Heart right ventricle (tissue), 16 donors: Measurements from ENCODE around the gene RAB39A. TPM values are rescaled to one million over a fixed set of nuclear protein-coding genes. Genes with fewer than 3 reads are reported as not detected.

Experiments
- ATAC-seq, 8 donors: fragments of 200-7000 bp; cut with Tn5 transposase; one replicate each; pipeline ENCODE4 v1.9.1; 2020; ENCODE audit warnings: mild to moderate bottlenecking in 8 of 8, moderate library complexity in 8 of 8, moderate number of reproducible peaks in 1 of 8
- DNase-seq, 2 donors: peaks; one replicate each; pipeline ENCODE4 v3.0.0-alpha.2; 2020
- H3K27ac ChIP-seq, 10 donors: fragments of 200-600 bp; sonication (generic) in 2 of 10; one replicate each; pipeline versions ENCODE4 v1.5.0 to v1.8.0; 2020 to 2022; ENCODE audit warnings: mild to moderate bottlenecking in 3 of 10
- H3K27me3 ChIP-seq, 7 donors: fragments of 200-600 bp; one replicate each; pipeline ENCODE4 v1.8.0; 2021 to 2022; ENCODE audit warnings: mild to moderate bottlenecking in 2 of 7
- H3K36me3 ChIP-seq, 9 donors: fragments of 200-600 bp; sonication (generic) in 1 of 9; one replicate each; pipeline versions ENCODE4 v1.5.0 to v1.8.0; 2020 to 2022; ENCODE audit warnings: mild to moderate bottlenecking in 2 of 9
- H3K4me1 ChIP-seq, 9 donors: fragments of 200-600 bp; sonication (generic) in 1 of 9; one replicate each; pipeline versions ENCODE4 v1.5.0 to v1.8.0; 2020 to 2022; ENCODE audit warnings: mild to moderate bottlenecking in 4 of 9
- H3K4me3 ChIP-seq, 10 donors: fragments of 200-600 bp; sonication (generic) in 2 of 10; one replicate each; pipeline versions ENCODE4 v1.5.0 to v1.8.0; 2020 to 2022; ENCODE audit warnings: mild to moderate bottlenecking in 7 of 10, moderate library complexity in 2 of 10
- H3K9me3 ChIP-seq, 11 donors: fragments of 200-600 bp in 10 of 11; sonication (generic) in 2 of 11; one replicate each; pipeline versions ENCODE4 v1.5.0 to v1.8.0; 2013 to 2022; ENCODE audit warnings: mild to moderate bottlenecking in 2 of 11, control low read depth in 1 of 11, moderate library complexity in 1 of 11
- WGBS, 2 donors: extraction: QIAGEN DNeasy Blood & Tissue Kit; methylation state at CpG; one replicate each; pipeline ENCODE4 v1.1.7; 2013; ENCODE audit warnings: inconsistent platforms in 1 of 2; 5-methylcytosine and 5-hydroxymethylcytosine counted together
- intact Hi-C, 10 donors: fragments of 100-400 bp; cut with DNase I; formaldehyde crosslinking; loops; one replicate each; pipeline versions ENCODE4 v1.11.1 to v1.14.2; 2022
- polyA plus RNA-seq, 2 donors: library from polyadenylated mRNA; stranded (reverse); fragments of 200-250 nt; gene quantifications; one replicate each; pipeline ENCODE4 v1.2.3, GENCODE V29; 2013
- total RNA-seq, 10 donors: library from RNA; stranded (reverse); fragmentation: NEBNext Ultra II Directional in 3 of 10; extraction: Animal tissue kit (Norgen Biotek cat#: 25700) in 3 of 10; gene quantifications; one replicate each; pipeline versions ENCODE4 v1.2.1 to v1.2.4, GENCODE V29; 2021 to 2023
- TF ChIP-seq, protein P1 (sequence below), 9 donors: fragments of 200-600 bp; sonication (generic) in 2 of 9; IDR thresholded peaks; one replicate each; pipeline versions ENCODE4 v1.5.0 to v1.8.0; 2021 to 2022; ENCODE audit warnings: antibody characterized with exemption in 9 of 9, mild to moderate bottlenecking in 5 of 9, moderate library complexity in 1 of 9
- donor health status: Arrhythmogenic right ventricular cardiomyopathy.
- donor health status: ischemic (EF 13 %, LVEDD 7.1; RV severe dilation, severe dysfunction).
- donor health status: healthy with polysubstance abuse.
- donor health status: DM: no; HTN: yes; CAD: no.
- donor health status: DM: no; HTN: no; CAD: no.
- donor health status: ischemic (EF 25% LVEDD 6.9; RV normal size, moderate dysfunction).
- donor health status: ischemic (EF 25% LVEDD 5.7; RV mildly dilated, moderate dysfunction).
- donor health status: healthy.
- donor health status: DM: yes; HTN: yes; CAD: no.
- donor health status: Ischemic cardiomyopathy.
- donor health status: ischemic (EF 35%, LVEDD 5.7; RV mildly dilated, moderate dysfunction).
- donor health status: nonischemic (EF 11% LVEDD 7.7; RV severe dilation, severe dysfunction).
- donor health status: DM: yes; HTN: yes; CAD: no.
- donor health status: PGD.
- donor health status: ischemic (EF 29% LVEDD 5.4; RV normal size, mild dysfunction).
- donor health status: nonischemic (EF 23%, LVEDD 6.1; RV moderate dilation, normal function).

RAB39A gene
- total and polyA plus RNA-seq, 12 donors = 0.01 to 3.0 (median 0.31) TPM; not detected in 3

DNA sequence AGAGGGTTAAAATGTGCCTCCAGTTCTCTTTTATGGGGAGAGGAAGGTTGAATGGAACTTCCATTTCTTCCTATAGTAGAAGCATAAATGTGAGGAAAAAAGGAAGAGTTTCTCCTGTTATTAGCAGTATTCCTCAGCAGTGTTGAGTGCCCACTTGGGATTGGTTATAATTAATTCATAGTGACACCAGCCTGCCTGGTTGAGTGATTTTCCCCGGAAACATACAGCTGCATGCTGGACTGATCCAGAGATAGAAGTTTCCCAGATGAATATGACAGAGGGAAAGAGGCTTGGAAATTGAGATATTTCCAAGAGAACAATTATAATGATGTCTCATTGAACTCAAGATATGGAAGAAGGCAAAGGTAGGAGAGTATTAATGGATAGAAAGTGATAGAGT is 28.3 kb downstream of the RAB39A start:
- H3K9me3 ChIP-seq = no peaks in the 10 kb centered on the region
- TF ChIP-seq, protein P1, sequence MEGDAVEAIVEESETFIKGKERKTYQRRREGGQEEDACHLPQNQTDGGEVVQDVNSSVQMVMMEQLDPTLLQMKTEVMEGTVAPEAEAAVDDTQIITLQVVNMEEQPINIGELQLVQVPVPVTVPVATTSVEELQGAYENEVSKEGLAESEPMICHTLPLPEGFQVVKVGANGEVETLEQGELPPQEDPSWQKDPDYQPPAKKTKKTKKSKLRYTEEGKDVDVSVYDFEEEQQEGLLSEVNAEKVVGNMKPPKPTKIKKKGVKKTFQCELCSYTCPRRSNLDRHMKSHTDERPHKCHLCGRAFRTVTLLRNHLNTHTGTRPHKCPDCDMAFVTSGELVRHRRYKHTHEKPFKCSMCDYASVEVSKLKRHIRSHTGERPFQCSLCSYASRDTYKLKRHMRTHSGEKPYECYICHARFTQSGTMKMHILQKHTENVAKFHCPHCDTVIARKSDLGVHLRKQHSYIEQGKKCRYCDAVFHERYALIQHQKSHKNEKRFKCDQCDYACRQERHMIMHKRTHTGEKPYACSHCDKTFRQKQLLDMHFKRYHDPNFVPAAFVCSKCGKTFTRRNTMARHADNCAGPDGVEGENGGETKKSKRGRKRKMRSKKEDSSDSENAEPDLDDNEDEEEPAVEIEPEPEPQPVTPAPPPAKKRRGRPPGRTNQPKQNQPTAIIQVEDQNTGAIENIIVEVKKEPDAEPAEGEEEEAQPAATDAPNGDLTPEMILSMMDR (IDR thresholded peaks at IDR 0.05) = no peak
- peak overlapping the region in 1 of 10 donors; percentile 26 for H3K27ac ChIP-seq
- H3K4me1 ChIP-seq = peaks cover 0 to 22% (median 0%) of the 10 kb centered on the region in 9 donors
- no peak overlapping the region for H3K4me3 ChIP-seq
- intact Hi-C loops = no loop called here
- DNase-seq (no peak), ATAC-seq (no peak)
- WGBS, 2 donors = 84 to 86% methylated on average over 1 of the region's 1 CpG
- H3K27me3 ChIP-seq = peaks cover 0 to 10% (median 0%) of the 10 kb centered on the region in 7 donors
- no peaks in the 10 kb centered on the region for H3K36me3 ChIP-seq

- H3K4me3 ChIP-seq = no peak overlapping the region
- peak in 4 of 8 donors; percentile 29 to 58 (median 45) for ATAC-seq
- 4 to 5% methylated on average over 1 of the region's 1 CpG for WGBS, 2 donors
These were observed 28.9 kb downstream of the RAB39A start for GRCh38 chr11:107957109-107957588.

DNA sequence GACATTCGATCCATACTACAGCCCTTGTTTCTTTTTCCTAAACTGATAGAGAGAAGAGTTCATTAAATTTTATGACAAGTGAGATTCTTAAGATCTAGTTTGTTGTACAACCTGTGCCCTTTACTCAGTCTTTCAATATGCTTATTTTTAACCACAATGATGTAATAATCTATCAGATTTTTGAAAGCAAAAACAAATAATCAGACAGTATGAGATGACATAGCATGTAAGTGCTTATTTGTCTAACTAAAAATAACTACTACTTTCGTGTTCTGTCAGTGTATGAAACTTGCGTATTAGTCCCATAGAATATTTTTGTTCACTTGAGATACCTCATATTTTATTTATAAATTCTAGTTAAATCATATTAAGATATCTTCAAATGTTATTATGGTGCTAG is 33.2 kb downstream of the RAB39A start:
- H3K9me3 ChIP-seq = no peaks in the 10 kb centered on the region
- H3K27me3 ChIP-seq = peaks cover 0 to 10% (median 4%) of the 10 kb centered on the region in 7 donors
- no peaks in the 10 kb centered on the region for H3K36me3 ChIP-seq
- WGBS, 2 donors = 76 to 77% methylated on average over 3 of the region's 3 CpGs
- ATAC-seq (no peak), DNase-seq (no peak)
- no peak overlapping the region for H3K27ac ChIP-seq
- no peak overlapping the region for H3K4me3 ChIP-seq
- intact Hi-C loops = no loop called here
- peaks cover 0 to 19% (median 0%) of the 10 kb centered on the region in 9 donors for H3K4me1 ChIP-seq
- TF ChIP-seq, protein P1 (IDR thresholded peaks at IDR 0.05) = no peak

More at GRCh38 chr11:107957109-107957588, 28.9 kb downstream of the RAB39A start:
- peaks cover 0 to 10% (median 0%) of the 10 kb centered on the region in 7 donors for H3K27me3 ChIP-seq
- H3K36me3 ChIP-seq = no peaks in the 10 kb centered on the region
- peak overlapping the region in 1 of 10 donors; percentile 31 for H3K27ac ChIP-seq
- intact Hi-C loops = no loop called here
- no peaks in the 10 kb centered on the region for H3K9me3 ChIP-seq
- no peak for DNase-seq
- peaks cover 0 to 22% (median 0%) of the 10 kb centered on the region in 9 donors for H3K4me1 ChIP-seq
- TF ChIP-seq, protein P1 (IDR thresholded peaks at IDR 0.05) = no peak

GRCh38 chr11:107962181-107962580 is 33.9 kb downstream of the RAB39A start:
- TF ChIP-seq, protein P1 (IDR thresholded peaks at IDR 0.05) = no peak
- WGBS, 2 donors = 73 to 81% methylated on average over 1 of the region's 1 CpG
- H3K4me1 ChIP-seq = peaks cover 0 to 12% (median 0%) of the 10 kb centered on the region in 9 donors
- no peak for DNase-seq
- H3K9me3 ChIP-seq = no peaks in the 10 kb centered on the region
- no peak overlapping the region for H3K27ac ChIP-seq
- no peak overlapping the region for H3K4me3 ChIP-seq
- intact Hi-C loops = no loop called here
- H3K27me3 ChIP-seq = peaks cover 0 to 10% (median 4%) of the 10 kb centered on the region in 7 donors
- H3K36me3 ChIP-seq = no peaks in the 10 kb centered on the region
- no peak for ATAC-seq
